Mononuclear cell (primary cell): ENCODE measurements around the gene STX5. TPM values are rescaled to one million over a fixed set of nuclear protein-coding genes. Genes with fewer than 3 reads are reported as not detected.

ENCODE experiments used
- H3K27me3 ChIP-seq: 2 replicates; pipeline ENCODE4 v1.6.0; 2011; ENCODE audit warnings: low read length, control low read depth; ENCODE audit not compliant: insufficient read depth
- H3K4me1 ChIP-seq: 2 replicates; pipeline ENCODE4 v1.5.1; 2011; ENCODE audit warnings: mild to moderate bottlenecking, low read length, control low read depth; ENCODE audit not compliant: insufficient read depth
- H3K4me3 ChIP-seq: 2 replicates; pipeline ENCODE4 v1.5.1; 2011; ENCODE audit warnings: mild to moderate bottlenecking, low read length, moderate library complexity
- H3K9me3 ChIP-seq: 2 replicates; pipeline ENCODE4 v1.5.1; 2011; ENCODE audit warnings: low read depth, mild to moderate bottlenecking, control low read depth, low read length
- total RNA-seq: library from RNA; depleted of rRNA; stranded (reverse); fragments of >200 nt; gene quantifications from one replicate; pipeline ENCODE4 v1.2.3, GENCODE V29; 2012

The STX5 gene
- total RNA-seq, 1 donor, result 48.2 TPM

DNA sequence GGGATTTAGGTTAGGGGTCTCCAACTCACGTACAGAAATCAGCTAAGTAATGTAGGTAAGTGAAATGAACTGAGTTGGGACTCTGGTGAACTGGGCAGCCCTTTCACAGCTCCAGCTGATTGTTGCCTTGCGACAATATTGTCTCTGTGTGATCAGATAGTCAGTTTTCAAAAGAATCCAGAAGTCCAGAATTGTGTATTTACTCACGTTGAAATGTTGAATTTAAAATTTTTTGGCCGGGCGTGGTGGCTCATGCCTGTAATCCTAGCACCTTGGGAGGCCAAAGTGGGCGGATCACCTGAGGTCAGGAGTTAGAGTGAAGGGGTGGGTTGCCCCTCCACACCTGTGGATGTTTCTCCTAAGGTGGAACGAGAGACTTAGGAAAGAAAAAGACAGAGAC lies 26.4 kb upstream of the STX5 start:
- Histone ChIP-seq H3K9me3 (no peaks in the 10 kb centered on the region), H3K4me3 (no peak overlapping the region), H3K27me3 (no peaks in the 10 kb centered on the region), H3K4me1 (peaks cover 42% of the 10 kb centered on the region)

DNA sequence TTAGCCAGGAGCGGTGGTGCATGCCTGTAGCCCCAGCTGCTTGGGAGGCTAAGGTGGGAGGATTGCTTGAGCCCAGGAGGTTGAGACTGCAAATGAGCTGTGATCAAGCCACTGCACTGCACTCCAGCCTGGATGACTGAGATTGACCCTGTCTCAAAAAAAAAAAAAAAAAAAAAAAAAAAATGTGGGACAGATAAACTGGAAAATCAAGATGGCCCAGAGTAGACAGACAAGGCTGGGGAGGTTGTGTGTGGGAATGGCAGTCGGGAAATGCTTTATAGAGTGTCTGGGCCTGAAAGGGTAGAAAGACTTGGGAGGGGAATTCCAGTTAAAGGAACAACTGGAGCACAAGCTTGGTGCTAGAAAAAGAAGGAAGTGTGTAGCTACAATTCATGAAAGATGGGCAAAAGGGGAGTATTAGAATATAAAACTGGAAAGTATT lies 25.7 kb upstream of the STX5 start:
- no peaks in the 10 kb centered on the region for H3K27me3 ChIP-seq
- no peaks in the 10 kb centered on the region for H3K9me3 ChIP-seq
- H3K4me1 ChIP-seq, result peaks cover 43% of the 10 kb centered on the region
- H3K4me3 ChIP-seq, result no peak overlapping the region

DNA sequence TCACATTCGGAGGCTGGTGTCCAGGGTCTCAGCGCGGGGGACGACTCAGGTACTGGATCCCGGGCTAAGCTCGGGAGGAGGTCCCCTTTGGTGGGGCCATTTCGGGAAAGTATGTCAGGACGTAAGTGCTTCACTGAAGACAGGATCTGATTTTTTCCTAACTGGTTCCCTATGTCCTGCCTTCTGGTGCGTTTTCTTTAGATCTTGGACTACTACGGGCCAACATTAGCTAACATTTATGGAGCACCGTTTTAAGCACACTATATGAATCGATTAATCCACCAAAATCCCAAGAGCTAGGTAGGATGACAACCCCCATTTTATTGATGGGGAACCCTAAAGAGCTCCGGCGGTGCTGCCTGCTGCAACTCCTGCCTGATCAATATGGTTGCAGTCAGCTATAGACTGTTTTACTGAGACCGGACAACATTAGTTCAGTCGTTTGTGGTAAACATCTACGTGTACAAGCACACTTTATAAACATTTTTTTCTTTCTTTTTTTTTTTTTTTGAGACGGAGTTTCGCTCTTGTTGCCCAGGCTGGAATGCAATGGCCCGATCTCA lies 24.6 kb upstream of the STX5 start:
- H3K4me1 ChIP-seq, result peaks cover 49% of the 10 kb centered on the region
- peak overlapping the region; percentile 79 for H3K4me3 ChIP-seq
- H3K9me3 ChIP-seq, result no peaks in the 10 kb centered on the region
- no peaks in the 10 kb centered on the region for H3K27me3 ChIP-seq

DNA sequence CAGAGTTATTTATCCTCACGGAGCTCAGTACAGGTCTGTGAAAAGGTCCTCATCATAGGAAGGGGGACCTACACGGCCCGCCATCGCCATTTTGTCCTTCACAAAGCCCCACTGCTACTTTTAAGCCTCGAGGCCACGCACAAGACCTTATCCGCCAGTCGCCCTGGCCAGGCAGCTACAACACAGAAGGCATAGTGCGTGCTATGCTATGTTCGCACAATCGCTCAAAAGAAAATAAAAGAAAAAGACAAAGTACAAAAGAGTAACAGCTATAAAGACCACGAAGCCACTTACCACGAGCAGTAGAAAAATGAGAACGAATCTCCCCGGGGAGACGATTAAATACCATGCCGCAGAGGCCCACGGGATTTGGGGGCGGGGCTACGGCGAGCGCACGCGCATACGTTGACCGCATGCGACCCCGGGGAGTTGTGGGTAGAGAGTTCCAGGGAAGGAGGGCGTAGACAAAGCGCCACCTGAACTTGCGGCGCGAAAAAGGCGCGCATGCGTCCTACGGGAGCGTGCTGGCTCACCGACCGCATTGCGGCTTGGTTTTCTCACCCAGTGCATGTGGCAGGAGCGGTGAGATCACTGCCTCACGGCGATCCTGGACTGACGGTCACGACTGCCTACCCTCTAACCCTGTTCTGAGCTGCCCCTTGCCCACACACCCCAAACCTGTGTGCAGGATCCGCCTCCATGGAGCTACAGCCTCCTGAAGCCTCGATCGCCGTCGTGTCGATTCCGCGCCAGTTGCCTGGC lies 23.9 kb upstream of the STX5 start:
- H3K27me3 ChIP-seq, result no peaks in the 10 kb centered on the region
- peak overlapping the region; percentile 79 for H3K4me3 ChIP-seq
- peaks cover 49% of the 10 kb centered on the region for H3K4me1 ChIP-seq
- no peaks in the 10 kb centered on the region for H3K9me3 ChIP-seq

DNA sequence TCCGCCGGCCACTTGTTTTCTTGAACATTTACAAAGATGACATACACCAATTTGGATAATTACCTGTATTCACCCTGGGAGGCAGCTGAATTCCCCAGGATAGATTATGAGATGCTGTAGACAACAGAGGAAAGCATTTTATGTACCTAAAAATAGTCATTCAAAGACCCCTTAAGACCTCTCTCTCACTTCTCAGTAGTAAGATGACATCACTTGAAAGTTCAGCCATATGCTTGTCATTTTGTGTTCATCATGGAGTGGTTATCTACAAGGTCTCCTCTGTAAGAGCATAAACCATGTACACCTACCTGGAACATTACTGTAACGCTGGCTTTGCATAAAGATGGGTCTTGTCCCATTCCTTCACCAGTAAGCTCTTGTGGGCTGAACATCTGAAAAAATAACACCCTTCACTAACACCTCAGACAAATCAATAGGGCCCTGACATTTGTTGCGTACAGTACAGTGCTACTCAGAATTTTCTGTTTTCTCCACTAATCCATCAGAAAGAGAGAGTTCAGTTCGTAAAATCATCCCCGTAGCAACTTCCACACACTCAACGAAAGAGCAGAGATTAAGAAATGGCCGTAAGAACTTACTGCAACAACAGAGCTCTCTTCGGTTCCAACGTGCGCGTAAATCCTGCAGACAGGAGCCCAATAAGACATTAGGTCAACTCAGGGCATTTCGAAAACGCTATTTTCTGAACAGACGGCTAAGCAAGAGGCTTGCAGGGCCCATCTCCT lies 23.1 kb upstream of the STX5 start:
- Histone ChIP-seq H3K4me1 (peaks cover 49% of the 10 kb centered on the region), H3K4me3 (peak overlapping the region; percentile 79), H3K27me3 (no peaks in the 10 kb centered on the region), H3K9me3 (no peaks in the 10 kb centered on the region)

DNA sequence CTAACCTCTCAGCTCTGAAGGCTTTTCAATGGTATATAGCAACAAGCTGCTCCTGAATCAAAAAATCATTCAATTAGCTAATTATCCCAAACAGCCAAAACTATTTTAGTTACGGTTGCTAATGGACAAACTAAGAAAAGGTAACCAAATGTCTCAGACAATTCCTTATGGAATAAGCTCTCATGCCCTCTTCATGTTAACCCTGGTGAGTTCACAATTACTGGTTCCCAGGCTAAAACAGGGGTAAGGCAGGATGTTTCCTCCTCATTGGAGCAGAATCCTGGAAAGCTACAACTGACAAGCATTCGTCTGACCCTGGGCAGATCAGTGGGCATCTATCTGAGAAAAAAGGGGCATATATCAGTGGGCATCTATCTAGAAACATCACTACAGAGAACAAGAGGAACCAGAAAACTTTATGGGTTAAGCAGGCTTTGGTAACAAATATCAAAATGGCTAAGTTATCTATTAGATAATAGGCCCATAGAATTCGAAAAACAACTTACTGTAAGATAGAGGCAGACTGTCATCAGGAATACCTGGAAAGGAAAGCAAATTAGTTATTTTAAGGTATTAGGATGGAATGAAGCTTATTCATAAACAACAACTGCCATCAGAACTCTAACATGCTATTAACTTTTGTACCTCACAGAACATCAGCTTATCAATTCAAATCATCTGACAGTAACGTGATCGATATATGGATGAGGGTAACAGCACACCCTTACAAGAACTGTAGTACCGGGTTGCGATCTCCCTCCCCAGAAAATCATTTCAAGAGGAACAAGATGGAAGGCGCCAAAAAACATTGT lies 22.4 kb upstream of the STX5 start:
- Histone ChIP-seq H3K4me1 (peaks cover 49% of the 10 kb centered on the region), H3K27me3 (no peaks in the 10 kb centered on the region), H3K4me3 (peak overlapping the region; percentile 79)

DNA sequence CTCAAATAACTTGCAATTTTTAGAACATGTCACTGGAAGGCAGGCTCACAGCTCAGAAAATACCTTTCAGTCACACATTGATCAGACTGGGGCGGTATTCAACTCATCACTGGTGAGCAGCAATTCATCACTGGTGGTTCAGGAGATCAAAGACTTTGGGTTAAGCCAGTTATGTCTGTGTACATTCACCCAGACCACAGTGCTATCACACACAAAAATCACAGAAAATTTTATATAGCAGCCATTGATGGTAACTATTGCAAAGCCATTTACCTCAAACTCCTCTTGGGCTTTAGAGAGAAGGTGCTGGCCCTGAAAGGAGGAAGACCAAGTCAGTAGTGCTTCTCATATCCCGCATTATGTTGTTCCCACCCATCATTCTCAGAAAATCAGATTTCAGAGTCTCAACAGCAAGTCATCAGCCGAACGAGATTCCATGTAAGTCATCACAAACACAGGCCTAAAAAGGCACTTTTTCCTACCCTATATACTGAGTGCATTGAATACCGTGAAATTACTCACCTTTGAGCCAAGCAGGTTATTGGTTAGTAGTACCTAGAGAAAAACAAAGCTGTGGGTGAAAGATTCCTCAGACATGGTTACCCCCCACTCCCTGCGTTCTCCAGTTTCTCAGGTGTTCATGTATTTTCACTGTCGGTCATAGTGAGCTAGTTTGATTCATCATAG lies 21.6 kb upstream of the STX5 start:
- peaks cover 49% of the 10 kb centered on the region for H3K4me1 ChIP-seq
- H3K4me3 ChIP-seq, result no peak overlapping the region
- no peaks in the 10 kb centered on the region for H3K27me3 ChIP-seq
- no peaks in the 10 kb centered on the region for H3K9me3 ChIP-seq

More for the DNA sequence above, 22.4 kb upstream of the STX5 start:
- H3K9me3 ChIP-seq, result no peaks in the 10 kb centered on the region

DNA sequence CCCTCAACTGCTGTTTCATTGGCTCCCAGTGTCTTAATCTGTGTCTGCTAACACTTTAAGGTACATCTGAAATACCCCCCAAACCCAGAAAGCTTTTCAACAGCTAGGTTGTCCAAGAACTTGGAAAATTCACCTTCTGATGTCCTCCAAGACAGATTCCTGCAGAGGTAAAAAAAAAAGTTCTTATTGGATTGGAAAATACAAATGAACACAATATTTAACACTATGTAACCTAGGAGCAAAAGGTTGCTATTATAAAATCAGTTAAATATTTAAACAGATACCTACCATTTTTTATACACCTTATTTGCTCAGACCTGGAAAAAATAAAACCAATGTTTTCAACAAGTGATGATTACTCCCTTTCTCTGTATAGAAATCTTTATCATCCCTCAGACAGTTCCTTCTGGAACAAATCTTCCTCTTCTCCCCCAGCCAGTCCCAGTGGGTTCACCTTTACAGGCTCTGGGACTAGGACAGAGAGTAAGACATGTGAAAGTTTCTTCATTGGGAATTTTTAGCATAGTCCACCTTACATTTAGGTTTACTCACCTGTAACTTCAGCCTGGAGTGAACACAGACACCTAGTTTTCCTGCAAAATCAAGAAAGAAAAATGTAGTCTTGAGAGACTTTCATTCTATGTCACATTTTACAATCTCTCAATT lies 20.8 kb upstream of the STX5 start:
- no peak overlapping the region for H3K4me3 ChIP-seq
- H3K4me1 ChIP-seq, result peaks cover 49% of the 10 kb centered on the region
- H3K27me3 ChIP-seq, result no peaks in the 10 kb centered on the region
- H3K9me3 ChIP-seq, result no peaks in the 10 kb centered on the region

DNA sequence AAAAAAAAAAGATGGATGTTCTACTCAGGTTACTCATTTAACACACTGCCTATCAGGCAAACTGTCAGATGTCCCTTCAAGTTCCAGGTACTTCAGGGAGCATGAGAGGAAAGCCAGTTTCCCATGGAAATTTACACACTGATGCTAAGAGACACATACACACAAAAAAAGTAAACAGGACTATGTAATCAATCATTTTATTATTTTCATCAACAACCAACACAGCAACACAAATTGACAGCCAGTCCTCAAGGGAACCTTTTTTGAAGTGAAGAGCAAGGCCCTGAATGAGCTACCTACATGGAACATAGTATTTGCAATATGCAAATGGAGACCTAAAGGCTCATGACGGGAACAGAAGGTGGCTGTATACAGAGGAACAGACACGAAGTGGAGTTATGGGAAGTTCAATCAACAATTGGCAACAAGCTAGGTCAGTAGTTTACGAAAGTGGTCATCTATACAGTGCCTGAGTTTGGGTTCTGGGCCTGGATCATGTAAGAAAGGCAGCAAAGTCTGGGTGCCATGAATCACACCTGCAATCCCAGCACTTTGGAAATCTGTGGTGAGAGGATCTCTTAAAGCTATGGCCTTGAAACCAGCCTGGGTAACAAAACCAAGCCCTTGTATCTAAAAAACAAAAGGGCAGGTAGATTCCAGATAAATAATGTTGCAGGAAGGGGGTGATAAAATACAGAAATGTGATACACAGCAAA lies 20.1 kb upstream of the STX5 start:
- Histone ChIP-seq H3K4me1 (peaks cover 42% of the 10 kb centered on the region), H3K27me3 (no peaks in the 10 kb centered on the region), H3K4me3 (no peak overlapping the region), H3K9me3 (no peaks in the 10 kb centered on the region)

DNA sequence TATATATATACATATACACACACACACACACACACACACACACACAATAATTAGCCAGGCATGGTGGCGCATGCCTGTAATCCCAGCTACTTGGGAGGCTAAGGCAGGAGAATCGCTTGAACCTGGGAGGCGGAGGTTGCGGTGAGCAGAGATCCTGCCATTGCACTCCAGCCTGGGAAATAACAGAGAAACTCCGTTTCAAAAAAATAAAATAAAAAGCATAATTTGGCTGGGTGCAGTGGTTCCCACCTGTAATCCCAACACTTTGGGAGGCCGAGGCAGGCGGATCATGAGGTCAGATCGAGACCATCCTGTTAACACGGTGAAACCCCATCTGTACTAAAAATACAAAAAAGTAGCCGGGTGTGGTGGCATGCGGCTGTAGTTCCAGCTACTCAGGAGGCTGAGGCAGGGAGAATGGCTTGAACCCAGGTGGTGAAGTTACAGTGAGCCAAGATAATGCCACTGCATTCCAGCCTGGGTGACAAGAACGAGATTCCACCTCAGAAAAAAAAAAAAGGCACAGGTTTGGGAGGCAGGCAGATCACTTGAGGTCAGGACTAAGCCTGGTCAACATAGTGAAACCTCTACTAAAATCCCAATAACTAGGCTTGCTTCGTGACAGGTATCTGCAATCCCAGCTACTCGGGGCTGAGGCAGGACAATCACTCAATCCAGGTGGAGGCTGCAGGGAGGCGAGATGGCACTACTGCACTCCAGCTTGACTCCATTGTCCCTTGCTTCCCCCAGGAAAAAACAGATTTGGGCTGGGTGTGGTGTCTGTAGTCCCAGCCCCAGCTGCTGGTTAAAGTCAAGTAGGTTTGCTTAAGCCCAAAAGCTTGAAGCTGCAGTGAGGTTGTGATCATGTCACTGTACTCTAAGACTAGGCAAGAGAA lies 19.3 kb upstream of the STX5 start:
- no peaks in the 10 kb centered on the region for H3K27me3 ChIP-seq
- H3K9me3 ChIP-seq, result no peaks in the 10 kb centered on the region
- H3K4me3 ChIP-seq, result no peak overlapping the region
- peaks cover 34% of the 10 kb centered on the region for H3K4me1 ChIP-seq

DNA sequence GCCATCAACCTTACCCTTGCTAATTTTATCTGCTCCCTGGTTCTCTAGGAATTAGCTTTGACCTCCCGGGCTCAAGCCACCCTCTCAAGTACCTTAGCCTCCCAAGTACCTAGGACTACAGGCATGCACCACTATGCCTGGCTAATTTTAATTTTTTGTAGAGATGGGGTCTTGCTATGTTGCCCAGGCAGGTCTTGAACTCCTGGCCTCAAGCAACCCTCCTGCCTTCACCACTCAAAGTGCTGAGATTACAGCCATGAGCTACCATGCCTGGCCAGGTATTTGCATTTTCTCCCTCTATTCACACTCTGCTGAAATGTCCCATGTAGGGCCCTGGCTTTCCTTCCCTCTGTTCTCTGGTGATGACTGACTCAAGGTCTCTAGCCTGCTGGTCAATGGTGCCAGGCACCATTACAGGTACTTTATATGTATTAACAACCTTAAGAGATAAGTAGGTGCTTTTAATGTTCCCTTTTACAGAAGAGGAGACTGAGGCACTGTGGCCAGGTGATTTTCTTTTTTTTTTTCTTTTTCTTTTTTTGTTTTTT lies 16.0 kb upstream of the STX5 start:
- Histone ChIP-seq H3K4me3 (no peak overlapping the region), H3K9me3 (no peaks in the 10 kb centered on the region), H3K4me1 (peaks cover 9% of the 10 kb centered on the region), H3K27me3 (no peaks in the 10 kb centered on the region)

DNA sequence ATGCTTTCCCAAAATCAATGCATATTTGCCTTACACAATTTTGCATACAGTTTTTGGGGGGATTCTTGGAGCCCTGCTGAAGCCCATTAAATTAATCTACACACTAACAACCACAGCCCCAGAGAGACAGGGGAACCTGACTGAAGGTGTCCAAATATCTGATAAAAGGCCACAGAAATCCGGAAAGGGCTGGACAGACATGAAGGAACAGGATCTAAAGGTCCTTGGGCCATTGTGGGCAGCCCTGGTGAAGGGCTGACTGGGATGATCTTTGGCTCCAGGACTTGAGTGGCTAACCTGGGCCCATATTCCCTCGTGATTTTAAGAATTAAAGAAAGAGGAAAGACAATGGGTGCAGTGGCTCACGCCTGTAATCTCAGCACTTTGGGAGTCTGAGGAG lies 14.3 kb upstream of the STX5 start:
- no peaks in the 10 kb centered on the region for H3K27me3 ChIP-seq
- H3K9me3 ChIP-seq, result no peaks in the 10 kb centered on the region
- no peak overlapping the region for H3K4me3 ChIP-seq
- H3K4me1 ChIP-seq, result peaks cover 11% of the 10 kb centered on the region
